HG03457 (cell line): ENCODE results near the gene ATP5F1E.

ENCODE experiments used
- ATAC-seq: cut with Tn5 transposase; IDR thresholded peaks from one replicate; pipeline ENCODE4 v1.9.1; 2021; ENCODE audit warnings: moderate number of reproducible peaks; ENCODE audit not compliant: unreplicated experiment

The ATP5F1E gene

GRCh38 chr20:59032023-59032712, at the start of gene ATP5F1E:
ATP5F1E (minus strand) TSS chr20:59032335; CDS start chr20:59032251, 84 bp downstream.
- ATAC-seq = peak; percentile 91

GRCh38 chr20:59081036-59081435, 48.9 kb upstream of the ATP5F1E start:
- no peak for ATAC-seq

- ATAC-seq = no peak
Measured at GRCh38 chr20:59078231-59078630, 46.1 kb upstream of the ATP5F1E start.

GRCh38 chr20:59077705-59078104, 45.6 kb upstream of the ATP5F1E start:
- ATAC-seq = no peak

- no peak for ATAC-seq
Measured at GRCh38 chr20:59075934-59076508, 43.9 kb upstream of the ATP5F1E start.

GRCh38 chr20:59074456-59074855, 42.3 kb upstream of the ATP5F1E start:
- no peak for ATAC-seq

- ATAC-seq = no peak
Measured at GRCh38 chr20:59073582-59073981, 41.4 kb upstream of the ATP5F1E start.

GRCh38 chr20:59071216-59071615, 39.1 kb upstream of the ATP5F1E start:
- no peak for ATAC-seq

GRCh38 chr20:59069026-59069425, 36.9 kb upstream of the ATP5F1E start:
- no peak for ATAC-seq

- no peak for ATAC-seq
Measured at GRCh38 chr20:59068534-59068933, 36.4 kb upstream of the ATP5F1E start.

GRCh38 chr20:59064214-59064722, 32.1 kb upstream of the ATP5F1E start:
- ATAC-seq = no peak

GRCh38 chr20:59063358-59064213, 31.5 kb upstream of the ATP5F1E start:
- no peak for ATAC-seq

GRCh38 chr20:59062081-59062480, 29.9 kb upstream of the ATP5F1E start:
- no peak for ATAC-seq

GRCh38 chr20:59055302-59055701, 23.2 kb upstream of the ATP5F1E start:
- no peak for ATAC-seq

GRCh38 chr20:59051666-59052185, 19.6 kb upstream of the ATP5F1E start:
- no peak for ATAC-seq

- ATAC-seq = no peak
Measured at GRCh38 chr20:59050437-59050836, 18.3 kb upstream of the ATP5F1E start.

GRCh38 chr20:59048681-59049030, 16.5 kb upstream of the ATP5F1E start:
- ATAC-seq = no peak

GRCh38 chr20:59047938-59048680, 16.0 kb upstream of the ATP5F1E start:
- ATAC-seq = no peak

- ATAC-seq = no peak
Measured at GRCh38 chr20:59046862-59047261, 14.7 kb upstream of the ATP5F1E start.

- no peak for ATAC-seq
Measured at GRCh38 chr20:59044796-59045195, 12.7 kb upstream of the ATP5F1E start.

- ATAC-seq = no peak
Measured at GRCh38 chr20:59044295-59044694, 12.2 kb upstream of the ATP5F1E start.
